Stimulated activated CD4-positive, alpha-beta T cell treated with anti-CD3 and anti-CD28 coated beads, Interleukin-12 subunit alpha, Interleukin-12 subunit beta, amount 100 ng/mL, for 48 hours (primary cell): Measurements from ENCODE around the gene SLC35E1.
A peak's percentile ranks its signal among the peaks of the same experiment; 100 is the strongest.

Source experiments
- DNase-seq, 3 donors: peaks; one replicate each; pipeline ENCODE4 v3.0.0-alpha.2; 2020; ENCODE audit warnings: low read depth in 2 of 3, low spot score in 1 of 3

Gene SLC35E1

GRCh38 chr19:16584248-16585093 is 12.3 kb upstream of the SLC35E1 start:
- DNase-seq = peak; percentile 76 to 85 (median 80)

- DNase-seq = no peak
Measured at GRCh38 chr19:16582486-16583261, 10.5 kb upstream of the SLC35E1 start.

- DNase-seq = no peak
Measured at GRCh38 chr19:16581971-16582343, 9.7 kb upstream of the SLC35E1 start.

- no peak for DNase-seq
Measured at GRCh38 chr19:16581145-16581970, 9.1 kb upstream of the SLC35E1 start.

- DNase-seq = no peak
Measured at GRCh38 chr19:16579381-16579780, 7.2 kb upstream of the SLC35E1 start.

GRCh38 chr19:16577531-16577985 is 5.3 kb upstream of the SLC35E1 start:
- no peak for DNase-seq

- no peak for DNase-seq
Measured at GRCh38 chr19:16576690-16577530, 4.7 kb upstream of the SLC35E1 start.

- DNase-seq = no peak
Measured at GRCh38 chr19:16575861-16576689, 3.9 kb upstream of the SLC35E1 start.

- no peak for DNase-seq
Measured at GRCh38 chr19:16575282-16575681, 3.1 kb upstream of the SLC35E1 start.

GRCh38 chr19:16573925-16574324 is 1.7 kb upstream of the SLC35E1 start:
- no peak for DNase-seq

GRCh38 chr19:16573296-16573695 is 1.1 kb upstream of the SLC35E1 start:
- DNase-seq = no peak

GRCh38 chr19:16571822-16572331 is 338 bp downstream of the SLC35E1 start:
- peak in 1 of 3 donors; percentile 16 for DNase-seq

- no peak for DNase-seq
Measured at GRCh38 chr19:16571283-16571682, 932 bp downstream of the SLC35E1 start.

- no peak for DNase-seq
Measured at GRCh38 chr19:16569609-16570320, 2.5 kb downstream of the SLC35E1 start.

- no peak for DNase-seq
Measured at GRCh38 chr19:16566702-16567101, 5.5 kb downstream of the SLC35E1 start.

- DNase-seq = peak in 2 of 3 donors; percentile 32 to 34
Measured at GRCh38 chr19:16566161-16566560, 6.1 kb downstream of the SLC35E1 start.

GRCh38 chr19:16564842-16565241 is 7.4 kb downstream of the SLC35E1 start:
- no peak for DNase-seq

GRCh38 chr19:16562608-16563025 is 9.6 kb downstream of the SLC35E1 start:
- DNase-seq = no peak

GRCh38 chr19:16561382-16561781 is 10.8 kb downstream of the SLC35E1 start:
- no peak for DNase-seq
